HG03066 (cell line): ENCODE measurements around the gene TEX52.
"Not testable (repeated sequence)": the region's sequence is repeated elsewhere in the genome, so short reads cannot be mapped to it uniquely, and the experiment has no call there.

Experiments
- ATAC-seq: cut with Tn5 transposase; IDR thresholded peaks from one replicate; pipeline ENCODE4 v1.9.1; 2021; ENCODE audit warnings: low read depth; ENCODE audit not compliant: unreplicated experiment

The TEX52 gene

GRCh38 chr12:2868986-2869632, 12.3 kb upstream of the TEX52 start:
- ATAC-seq, result not testable (repeated sequence)

GRCh38 chr12:2864198-2864597, 7.4 kb upstream of the TEX52 start:
- ATAC-seq, result no peak

- ATAC-seq, result not testable (repeated sequence)
These were observed 6.6 kb upstream of the TEX52 start for GRCh38 chr12:2863402-2863801.

- no peak for ATAC-seq
These were observed 6.0 kb upstream of the TEX52 start for GRCh38 chr12:2862876-2863275.

- ATAC-seq, result no peak
These were observed 3.3 kb upstream of the TEX52 start for GRCh38 chr12:2860170-2860569.

- no peak for ATAC-seq
These were observed 2.1 kb upstream of the TEX52 start for GRCh38 chr12:2858944-2859421.

GRCh38 chr12:2858334-2858733, 1.5 kb upstream of the TEX52 start:
- no peak for ATAC-seq

- ATAC-seq, result no peak
These were observed 737 bp upstream of the TEX52 start for GRCh38 chr12:2857576-2857975.

GRCh38 chr12:2856051-2856450, 788 bp downstream of the TEX52 start:
- ATAC-seq, result no peak

- ATAC-seq, result no peak
These were observed 1.3 kb downstream of the TEX52 start for GRCh38 chr12:2855546-2855945.

GRCh38 chr12:2854669-2855453, 2.0 kb downstream of the TEX52 start:
- no peak for ATAC-seq

GRCh38 chr12:2853626-2854025, 3.2 kb downstream of the TEX52 start:
- ATAC-seq, result no peak

- ATAC-seq, result no peak
These were observed 4.9 kb downstream of the TEX52 start for GRCh38 chr12:2851931-2852330.

GRCh38 chr12:2845280-2845679, 11.6 kb downstream of the TEX52 start:
- no peak for ATAC-seq

GRCh38 chr12:2844786-2845185, 12.1 kb downstream of the TEX52 start:
- no peak for ATAC-seq

GRCh38 chr12:2842948-2843347, 13.9 kb downstream of the TEX52 start:
- ATAC-seq, result no peak

GRCh38 chr12:2841056-2841650, 15.7 kb downstream of the TEX52 start:
- ATAC-seq, result no peak

GRCh38 chr12:2836574-2836973, 20.3 kb downstream of the TEX52 start:
- no peak for ATAC-seq

GRCh38 chr12:2835691-2836403, 21.0 kb downstream of the TEX52 start:
- no peak for ATAC-seq

GRCh38 chr12:2834581-2835491, 22.0 kb downstream of the TEX52 start, which contains the start of gene NRIP2:
NRIP2 (minus strand) TSS chr12:2835035; CDS start chr12:2834983, 52 bp downstream.
- no peak for ATAC-seq
